Brain microvascular endothelial cell (primary cell): ENCODE results near the gene TFE3.

Experiments used
- DNase-seq: peaks from one replicate; pipeline ENCODE4 v3.0.0-alpha.2; 2020
- H3K27ac ChIP-seq: fragments of 250-450 bp; sonication (Bioruptor Pico); 2 replicates; pipeline ENCODE4 v1.5.1; 2020; ENCODE audit warnings: mild to moderate bottlenecking, moderate library complexity
- H3K27me3 ChIP-seq: fragments of 250-450 bp; sonication (Bioruptor Pico); replicated peaks from 2 replicates; pipeline ENCODE4 v1.5.1; 2020; ENCODE audit warnings: mild to moderate bottlenecking
- H3K36me3 ChIP-seq: fragments of 250-450 bp; sonication (Bioruptor Pico); replicated peaks from 2 replicates; pipeline ENCODE4 v1.5.1; 2020; ENCODE audit warnings: mild to moderate bottlenecking
- H3K4me3 ChIP-seq: 2 replicates; pipeline ENCODE4 v1.5.1; 2011; ENCODE audit warnings: low read depth, mild to moderate bottlenecking, control low read depth, low read length, moderate library complexity
- in situ Hi-C: cut with HindIII; loops from 2 replicates; pipeline ENCODE4 v1.10.0; 2017; ENCODE audit warnings: low sequenced_read_pairs, low pct_ligation_motif_present
- TF ChIP-seq, protein P1 (sequence below): IDR thresholded peaks from 2 replicates; pipeline ENCODE4 v1.5.1; 2011; ENCODE audit warnings: low read depth, mild to moderate bottlenecking, moderate library complexity, low read length, control low read depth, inconsistent platforms; ENCODE audit errors: missing control alignments

Gene TFE3

DNA sequence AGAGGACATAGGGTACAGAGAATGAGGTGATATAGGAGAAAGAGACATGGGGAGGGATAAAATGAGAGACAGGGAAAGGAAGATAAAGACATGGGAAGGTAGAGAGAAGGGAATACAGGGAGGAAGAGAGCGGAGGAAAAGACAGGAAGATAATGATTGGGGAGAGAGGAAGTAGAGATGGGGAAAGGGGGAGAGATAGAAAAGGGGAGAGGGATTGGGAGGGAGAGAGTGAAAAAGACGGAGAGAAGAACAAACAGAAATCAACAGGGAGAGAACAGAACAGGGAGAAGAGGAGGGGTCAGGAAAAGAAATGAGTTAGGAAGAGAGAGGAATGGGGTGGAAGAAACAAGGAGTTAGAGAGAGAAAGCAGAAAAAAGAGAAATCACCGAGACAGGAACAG is 45.7 kb downstream of the TFE3 start:
- Histone ChIP-seq H3K36me3 (no peaks in the 10 kb centered on the region), H3K27ac (no peak overlapping the region), H3K27me3 (no peaks in the 10 kb centered on the region), H3K4me3 (no peak overlapping the region)
- no peak for DNase-seq
- TF ChIP-seq, protein P1, sequence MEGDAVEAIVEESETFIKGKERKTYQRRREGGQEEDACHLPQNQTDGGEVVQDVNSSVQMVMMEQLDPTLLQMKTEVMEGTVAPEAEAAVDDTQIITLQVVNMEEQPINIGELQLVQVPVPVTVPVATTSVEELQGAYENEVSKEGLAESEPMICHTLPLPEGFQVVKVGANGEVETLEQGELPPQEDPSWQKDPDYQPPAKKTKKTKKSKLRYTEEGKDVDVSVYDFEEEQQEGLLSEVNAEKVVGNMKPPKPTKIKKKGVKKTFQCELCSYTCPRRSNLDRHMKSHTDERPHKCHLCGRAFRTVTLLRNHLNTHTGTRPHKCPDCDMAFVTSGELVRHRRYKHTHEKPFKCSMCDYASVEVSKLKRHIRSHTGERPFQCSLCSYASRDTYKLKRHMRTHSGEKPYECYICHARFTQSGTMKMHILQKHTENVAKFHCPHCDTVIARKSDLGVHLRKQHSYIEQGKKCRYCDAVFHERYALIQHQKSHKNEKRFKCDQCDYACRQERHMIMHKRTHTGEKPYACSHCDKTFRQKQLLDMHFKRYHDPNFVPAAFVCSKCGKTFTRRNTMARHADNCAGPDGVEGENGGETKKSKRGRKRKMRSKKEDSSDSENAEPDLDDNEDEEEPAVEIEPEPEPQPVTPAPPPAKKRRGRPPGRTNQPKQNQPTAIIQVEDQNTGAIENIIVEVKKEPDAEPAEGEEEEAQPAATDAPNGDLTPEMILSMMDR = no peak
- in situ Hi-C loops = no loop called here

DNA sequence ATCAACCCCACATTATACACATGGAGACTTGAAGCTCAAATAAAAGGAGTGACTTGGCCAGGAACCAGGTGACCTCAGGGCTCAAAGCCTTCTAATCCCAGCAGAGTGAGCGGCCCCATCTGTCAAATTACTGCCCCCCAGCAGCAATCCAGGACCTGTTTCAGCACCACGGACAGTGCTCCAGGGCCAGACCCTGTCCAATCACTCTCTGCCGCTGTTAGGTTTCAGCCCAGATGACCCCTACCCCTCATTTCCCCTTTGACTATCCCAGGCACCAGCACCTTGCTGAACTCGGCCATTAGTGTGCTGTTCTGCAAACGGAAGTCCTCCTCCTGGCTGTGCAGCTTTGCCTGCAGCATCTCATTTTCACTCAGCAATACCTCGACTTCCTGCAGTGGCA is 46.2 kb downstream of the TFE3 start:
- H3K36me3 ChIP-seq = no peaks in the 10 kb centered on the region
- no peak for DNase-seq

DNA sequence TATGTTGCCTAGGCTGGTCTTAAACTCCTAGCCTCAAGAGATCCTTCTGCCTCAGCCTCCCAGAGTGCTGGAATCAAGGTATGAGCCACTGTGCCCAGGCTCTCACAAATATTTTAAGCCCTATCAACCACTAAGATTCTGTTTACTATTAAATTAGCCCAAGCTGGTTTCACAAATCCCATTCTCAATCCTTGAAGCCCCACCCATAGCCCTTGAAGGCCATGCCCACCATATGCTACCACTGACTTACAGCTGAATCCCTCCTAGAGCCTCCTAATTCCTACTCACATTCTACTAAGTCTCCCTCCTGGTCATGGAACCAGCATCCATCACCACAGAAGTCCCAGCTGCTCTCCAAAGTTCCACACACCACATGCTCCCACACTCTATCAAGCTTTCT is 50.8 kb downstream of the TFE3 start:
- in situ Hi-C loops = no loop called here
- Histone ChIP-seq H3K27me3 (no peaks in the 10 kb centered on the region), H3K4me3 (no peak overlapping the region), H3K27ac (no peak overlapping the region), H3K36me3 (no peaks in the 10 kb centered on the region)
- TF ChIP-seq, protein P1 = no peak
- no peak for DNase-seq

More for the DNA sequence above, 46.2 kb downstream of the TFE3 start:
- no peak overlapping the region for H3K4me3 ChIP-seq
- no peaks in the 10 kb centered on the region for H3K27me3 ChIP-seq
- TF ChIP-seq, protein P1 = no peak
- in situ Hi-C loops = no loop called here
- H3K27ac ChIP-seq = no peak overlapping the region

GRCh38 chrX:48989483-48989882 is 53.7 kb downstream of the TFE3 start:
- TF ChIP-seq, protein P1 = no peak
- Histone ChIP-seq H3K36me3 (no peaks in the 10 kb centered on the region), H3K4me3 (no peak overlapping the region), H3K27me3 (no peaks in the 10 kb centered on the region), H3K27ac (no peak overlapping the region)
- no peak for DNase-seq
- in situ Hi-C loops = no loop called here

DNA sequence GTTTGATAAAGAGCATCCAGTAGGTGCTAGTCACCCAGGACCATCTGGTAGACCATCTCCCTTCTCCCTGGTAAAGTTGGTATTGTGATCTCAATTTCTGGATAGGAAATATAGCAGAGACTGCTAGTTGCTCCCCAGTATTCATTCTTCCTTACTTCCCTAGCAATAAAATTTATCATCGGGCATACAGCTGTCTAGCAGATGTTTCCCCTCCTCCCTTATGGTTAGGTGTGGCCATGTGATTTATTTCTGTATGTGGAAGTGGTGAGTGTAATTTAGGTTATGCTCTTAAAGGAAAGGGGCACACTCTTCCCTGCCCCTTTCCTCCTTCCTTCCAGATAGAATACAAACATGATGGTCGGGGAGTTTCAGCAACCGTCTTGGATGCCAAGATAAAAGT is 59.3 kb downstream of the TFE3 start:
- Histone ChIP-seq H3K27ac (no peak overlapping the region), H3K36me3 (peaks cover 6% of the 10 kb centered on the region), H3K4me3 (no peak overlapping the region), H3K27me3 (no peaks in the 10 kb centered on the region)
- TF ChIP-seq, protein P1 = no peak
- DNase-seq = no peak
- in situ Hi-C loops = no loop called here

DNA sequence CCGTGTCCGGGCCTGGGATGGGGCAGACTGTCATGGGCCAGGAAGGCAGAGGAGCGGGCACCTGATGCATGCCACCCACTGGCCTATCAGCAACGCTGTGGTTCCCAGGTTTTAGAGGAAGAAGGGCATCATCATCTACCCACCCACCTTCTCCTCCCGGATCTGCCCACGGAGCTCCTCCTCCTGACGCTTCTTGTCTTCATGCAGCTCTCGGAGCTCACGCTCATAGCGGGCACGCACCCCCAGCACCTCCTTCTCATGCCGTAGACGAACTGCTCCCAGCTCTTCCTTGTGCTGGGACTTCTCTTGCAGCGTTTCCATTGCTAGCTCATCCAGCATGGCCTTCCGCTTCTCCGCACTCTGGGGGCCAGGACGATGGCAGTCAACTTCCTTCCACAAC is 60.1 kb downstream of the TFE3 start:
- Histone ChIP-seq H3K4me3 (no peak overlapping the region), H3K36me3 (peaks cover 6% of the 10 kb centered on the region), H3K27me3 (no peaks in the 10 kb centered on the region), H3K27ac (no peak overlapping the region)
- in situ Hi-C loops = no loop called here
- DNase-seq = no peak
- TF ChIP-seq, protein P1 = no peak
